IPS-18c (cell line): ENCODE results near the gene IL25.
"Not testable (repeated sequence)": the region's sequence is repeated elsewhere in the genome, so short reads cannot be mapped to it uniquely, and the experiment has no call there.

ENCODE experiments used
- H3K4me3 ChIP-seq: 2 replicates; pipeline ENCODE4 v1.7.0; 2013; ENCODE audit warnings: low read depth, mild to moderate bottlenecking, low read length, moderate library complexity; ENCODE audit not compliant: insufficient read depth
- H3K9me3 ChIP-seq: one replicate; pipeline ENCODE4 v1.6.1; 2013; ENCODE audit warnings: mild to moderate bottlenecking, low read length, moderate library complexity; ENCODE audit not compliant: control insufficient read depth, insufficient read depth

Gene IL25

GRCh38 chr14:23414254-23414653, 41.6 kb downstream of the IL25 start:
- peaks cover 2% of the 10 kb centered on the region for H3K9me3 ChIP-seq

GRCh38 chr14:23414906-23415820, 42.6 kb downstream of the IL25 start:
- Histone ChIP-seq H3K9me3 (peaks cover 2% of the 10 kb centered on the region), H3K4me3 (no peak overlapping the region)

More at GRCh38 chr14:23414254-23414653, 41.6 kb downstream of the IL25 start:
- no peak overlapping the region for H3K4me3 ChIP-seq

GRCh38 chr14:23415821-23416778, 43.5 kb downstream of the IL25 start:
- Histone ChIP-seq H3K4me3 (no peak overlapping the region), H3K9me3 (peaks cover 2% of the 10 kb centered on the region)

- Histone ChIP-seq H3K4me3 (no peak overlapping the region), H3K9me3 (peaks cover 2% of the 10 kb centered on the region)
These were observed 44.2 kb downstream of the IL25 start for GRCh38 chr14:23416801-23417200.

- not testable (repeated sequence) for H3K4me3 ChIP-seq, H3K9me3 ChIP-seq
These were observed 44.7 kb downstream of the IL25 start for GRCh38 chr14:23417269-23417668.

GRCh38 chr14:23418021-23418420, 45.4 kb downstream of the IL25 start:
- peaks cover 2% of the 10 kb centered on the region for H3K9me3 ChIP-seq
- no peak overlapping the region for H3K4me3 ChIP-seq

GRCh38 chr14:23419646-23420045, 47.0 kb downstream of the IL25 start:
- H3K4me3 ChIP-seq, H3K9me3 ChIP-seq: not testable (repeated sequence)

GRCh38 chr14:23421594-23421993, 49.0 kb downstream of the IL25 start:
- H3K4me3 ChIP-seq: no peak overlapping the region

GRCh38 chr14:23423657-23424056, 51.0 kb downstream of the IL25 start:
- Histone ChIP-seq H3K4me3 (no peak overlapping the region), H3K9me3 (no peaks in the 10 kb centered on the region)

More at GRCh38 chr14:23421594-23421993, 49.0 kb downstream of the IL25 start:
- no peaks in the 10 kb centered on the region for H3K9me3 ChIP-seq

GRCh38 chr14:23425169-23425568, 52.6 kb downstream of the IL25 start:
- Histone ChIP-seq H3K4me3 (no peak overlapping the region), H3K9me3 (no peaks in the 10 kb centered on the region)

GRCh38 chr14:23425798-23426197, 53.2 kb downstream of the IL25 start:
- not testable (repeated sequence) for H3K4me3 ChIP-seq, H3K9me3 ChIP-seq
